IMR-90 (cell line): ENCODE measurements around the gene TGM6. TPM values are rescaled to one million over a fixed set of nuclear protein-coding genes. Genes with fewer than 3 reads are reported as not detected.

Experiments
- ATAC-seq: fragments of 200-7000 bp; cut with Tn5 transposase; 2 replicates; pipeline ENCODE4 v1.9.1; 2020; ENCODE audit warnings: low read depth, mild to moderate bottlenecking, moderate library complexity
- BruUV-seq: library from RNA; stranded (reverse); fragments of 400-500 nt; replicated peaks from 2 replicates; lab custom pipeline; 2021; lab: Mats Ljungman, UMichigan
- CTCF ChIA-PET: fragments of 300-600 bp; formaldehyde crosslinking; extraction: SDS; loops from one replicate; lab custom pipeline; 2021; ENCODE audit warnings: antibody characterized with exemption; lab: Yijun Ruan, JAX
- POLR2A ChIA-PET: fragments of 300-600 bp; sonication (Branson Sonifier 250); formaldehyde crosslinking; loops from one replicate; lab custom pipeline; 2022; ENCODE audit warnings: antibody characterized with exemption; ENCODE audit not compliant: unreplicated experiment; lab: Charles Lee
- DNase-seq: peaks from one replicate; pipeline ENCODE4 v3.0.0; 2013
- H2AFZ ChIP-seq: replicated peaks from 2 replicates; pipeline ENCODE3; 2013; ENCODE audit warnings: low read length, mild to moderate bottlenecking; ENCODE audit not compliant: poor library complexity
- H2AK5ac ChIP-seq: 2 replicates; pipeline ENCODE4 v1.6.1; 2013; ENCODE audit warnings: low read depth, low read length, inconsistent platforms
- H2AK9ac ChIP-seq: replicated peaks from 2 replicates; pipeline ENCODE3; 2013; ENCODE audit warnings: mild to moderate bottlenecking, low read depth, low read length, moderate library complexity; ENCODE audit not compliant: poor library complexity
- H2BK120ac ChIP-seq: 2 replicates; pipeline ENCODE4 v1.6.1; 2013; ENCODE audit warnings: low read depth, low read length, inconsistent platforms
- H2BK15ac ChIP-seq: 3 replicates; pipeline ENCODE4 v1.6.1; 2013; ENCODE audit warnings: low read depth, low read length, inconsistent platforms
- H2BK20ac ChIP-seq: 2 replicates; pipeline ENCODE4 v1.6.1; 2013; ENCODE audit warnings: low read depth, mild to moderate bottlenecking, inconsistent platforms, low read length, moderate library complexity
- H2BK5ac ChIP-seq: 2 replicates; pipeline ENCODE4 v1.6.1; 2013; ENCODE audit warnings: mild to moderate bottlenecking, low read depth, low read length, inconsistent platforms; ENCODE audit not compliant: poor library complexity, severe bottlenecking
- H3K14ac ChIP-seq: replicated peaks from 2 replicates; pipeline ENCODE4 v1.6.1; 2013; ENCODE audit warnings: low read depth, low read length, inconsistent platforms
- H3K18ac ChIP-seq: 2 replicates; pipeline ENCODE4 v1.6.1; 2013; ENCODE audit warnings: low read depth, low read length, control low read depth
- H3K23ac ChIP-seq: 2 replicates; pipeline ENCODE4 v1.6.1; 2013; ENCODE audit warnings: low read depth, low read length, inconsistent platforms
- H3K27ac ChIP-seq: 2 replicates; pipeline ENCODE4 v1.5.1; 2013; ENCODE audit warnings: mild to moderate bottlenecking, control low read depth, low read length; ENCODE audit not compliant: insufficient read depth
- H3K27me3 ChIP-seq: 2 replicates; pipeline ENCODE4 v1.6.1; 2013; ENCODE audit warnings: low read length; ENCODE audit not compliant: control insufficient read depth, insufficient read depth
- H3K36me3 ChIP-seq: 2 replicates; pipeline ENCODE4 v1.6.1; 2013; ENCODE audit warnings: low read length, mixed read lengths; ENCODE audit not compliant: control insufficient read depth, insufficient read depth
- H3K4ac ChIP-seq: 2 replicates; pipeline ENCODE4 v1.6.1; 2013; ENCODE audit warnings: low read depth, low read length, inconsistent platforms
- H3K4me1 ChIP-seq: 2 replicates; pipeline ENCODE4 v1.6.1; 2013; ENCODE audit warnings: low read length, mixed read lengths; ENCODE audit not compliant: control insufficient read depth, insufficient read depth
- H3K4me2 ChIP-seq: 2 replicates; pipeline ENCODE4 v1.6.1; 2013; ENCODE audit warnings: low read depth, mild to moderate bottlenecking, control low read depth, low read length, moderate library complexity
- H3K4me3 ChIP-seq: 2 replicates; pipeline ENCODE4 v1.5.1; 2013; ENCODE audit warnings: low read depth, mild to moderate bottlenecking, control low read depth, low read length, moderate library complexity; ENCODE audit not compliant: insufficient read depth
- H3K56ac ChIP-seq: 2 replicates; pipeline ENCODE4 v1.6.1; 2013; ENCODE audit warnings: low read length, inconsistent platforms; ENCODE audit not compliant: insufficient read depth; ENCODE audit errors: extremely low read depth
- H3K79me1 ChIP-seq, 2 experiments: 2 replicates each; pipeline ENCODE4 v1.6.1; 2013; ENCODE audit warnings: low read length in 2 of 2, inconsistent platforms in 1 of 2, low read depth in 1 of 2
- H3K9ac ChIP-seq: 2 replicates; pipeline ENCODE4 v1.6.1; 2013; ENCODE audit warnings: low read depth, low read length, control low read depth
- H3K9me1 ChIP-seq: 2 replicates; pipeline ENCODE4 v1.6.1; 2013; ENCODE audit warnings: low read length, inconsistent platforms; ENCODE audit not compliant: insufficient read depth
- H3K9me3 ChIP-seq: 2 replicates; pipeline ENCODE4 v1.6.1; 2013; ENCODE audit warnings: low read length; ENCODE audit not compliant: control insufficient read depth, insufficient read depth
- H4K20me1 ChIP-seq: 2 replicates; pipeline ENCODE4 v1.6.1; 2013; ENCODE audit warnings: low read length, inconsistent platforms; ENCODE audit not compliant: insufficient read depth
- H4K5ac ChIP-seq: 2 replicates; pipeline ENCODE4 v1.6.1; 2013; ENCODE audit warnings: mild to moderate bottlenecking, low read depth, low read length, control low read depth
- H4K8ac ChIP-seq, 2 experiments: 2 replicates each; pipeline ENCODE4 v1.6.1; 2013; ENCODE audit warnings: low read depth in 2 of 2, low read length in 2 of 2, control low read depth in 1 of 2, inconsistent platforms in 1 of 2
- H4K91ac ChIP-seq: 2 replicates; pipeline ENCODE4 v1.6.1; 2013; ENCODE audit warnings: low read depth, low read length, inconsistent platforms; ENCODE audit not compliant: insufficient read depth
- CEBPB ChIP-seq: IDR thresholded peaks from 2 replicates; pipeline ENCODE4 v1.6.1; 2012; ENCODE audit warnings: low read depth, low read length, improper control_type of control experiment
- CHD1 ChIP-seq: IDR thresholded peaks from 2 replicates; pipeline ENCODE4 v1.6.1; 2012; ENCODE audit warnings: low read depth, low read length, improper control_type of control experiment
- FOS ChIP-seq: fragments of 150-350 bp; IDR thresholded peaks from 2 replicates; pipeline ENCODE4 v1.6.1; 2016; ENCODE audit warnings: low read depth, low read length
- RCOR1 ChIP-seq: IDR thresholded peaks from 2 replicates; pipeline ENCODE4 v1.6.1; 2012; ENCODE audit warnings: mild to moderate bottlenecking, low read length, improper control_type of control experiment; ENCODE audit not compliant: insufficient replicate concordance
- RFX5 ChIP-seq: IDR thresholded peaks from 2 replicates; pipeline ENCODE4 v1.8.0; 2012; ENCODE audit warnings: low read depth, mild to moderate bottlenecking, low read length, moderate library complexity
- SMC3 ChIP-seq: fragments of 150-350 bp; IDR thresholded peaks from 2 replicates; pipeline ENCODE4 v1.6.1; 2016; ENCODE audit warnings: low read depth, mild to moderate bottlenecking, antibody characterized with exemption, low read length, moderate library complexity
- WGBS, 2 experiments: methylation state at CpG; one replicate each; pipeline versions ENCODE4 v1.1.5 to v1.1.7; 2013; ENCODE audit warnings: missing lambda C conversion rate in 2 of 2; ENCODE audit not compliant: insufficient read length in 1 of 2; ENCODE audit errors: extremely low coverage in 2 of 2; 5-methylcytosine and 5-hydroxymethylcytosine counted together
- dilution Hi-C: fragments of 300-500 bp; cut with HindIII; formaldehyde crosslinking; loops from one replicate; pipeline ENCODE4 v1.14.3; 2018; ENCODE audit warnings: low sequenced_read_pairs; ENCODE audit not compliant: unreplicated experiment
- in situ Hi-C: fragments of 300-500 bp; cut with MboI; formaldehyde crosslinking; loops from 3 replicates; pipeline ENCODE4 v1.14.3; 2019; ENCODE audit warnings: low sequenced_read_pairs, inconsistent platforms, mixed read lengths
- intact Hi-C: fragments of 100-400 bp; cut with micrococcal nuclease; formaldehyde crosslinking; loops from 2 replicates; pipeline ENCODE4 v1.10.0; 2022
- polyA plus RNA-seq, 3 experiments: library from polyadenylated mRNA; depleted of rRNA; stranded (reverse); fragments of >200 nt; gene quantifications; 2 replicates each; pipeline ENCODE4 v1.2.3, GENCODE V29; 2012; ENCODE audit warnings: low replicate concordance in 1 of 3
- total RNA-seq: library from RNA; depleted of rRNA; stranded (reverse); fragments of >200 nt; gene quantifications from 2 replicates; pipeline ENCODE4 v1.2.3, GENCODE V29; 2012
- TF ChIP-seq, protein P1 (sequence below): fragments of 150-350 bp; IDR thresholded peaks from 2 replicates; pipeline ENCODE4 v1.6.1; 2016; ENCODE audit warnings: low read depth, mild to moderate bottlenecking, low read length, moderate library complexity, borderline replicate concordance

The TGM6 gene
- total and polyA plus RNA-seq, 2 of the 4 experiments (the other 2 are of a cell fraction), result not detected

DNA sequence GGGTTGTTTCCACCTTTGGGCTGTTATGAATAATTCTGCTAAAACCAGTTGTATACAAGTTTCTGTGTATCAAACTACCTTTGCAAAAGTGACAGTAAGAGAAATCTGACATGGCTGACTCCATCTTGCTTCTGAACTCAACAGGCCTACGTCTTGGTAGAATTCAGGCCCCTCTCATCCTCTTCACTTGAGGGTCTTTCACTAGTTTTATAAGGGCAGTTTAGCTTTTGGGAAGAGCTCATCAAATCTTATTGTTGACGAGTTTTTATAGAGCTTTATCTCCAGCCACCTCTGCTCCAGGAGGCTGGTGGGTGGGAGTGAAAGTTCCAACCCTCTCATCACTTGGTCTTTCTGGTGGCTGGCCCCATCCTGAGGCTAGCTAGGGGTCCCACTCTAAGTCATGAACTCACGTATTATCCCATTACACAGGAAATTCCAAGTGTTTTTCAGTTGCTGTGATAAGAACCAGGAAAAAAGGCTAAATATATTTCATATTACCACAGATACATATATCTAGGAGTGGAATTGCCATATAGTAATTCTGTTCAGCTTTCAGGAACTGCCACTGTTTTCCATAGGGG is 78.3 kb downstream of the TGM6 start:
- BruUV-seq, result no TSS peak

More for the DNA sequence above, 78.3 kb downstream of the TGM6 start:
- dilution Hi-C loops (no loop called here), in situ Hi-C loops (loop anchor here (10.0 to 25.0 kb wide), 2 partner anchors 254 to 697 kb away; no protein-coding TSS in a partner anchor), intact Hi-C loops (loop anchor here (10.0 kb wide), 1 partner anchor 344 kb away; no protein-coding TSS in a partner anchor)
- Histone ChIP-seq H4K91ac (no peak overlapping the region), H3K4ac (no peak overlapping the region), H3K9me3 (no peaks in the 10 kb centered on the region), H3K79me1 (peaks cover 14 to 17% of the 10 kb centered on the region in 2 experiments), H2AFZ (no peak overlapping the region), H2AK9ac (no peak overlapping the region), H2BK5ac (no peak overlapping the region), H2AK5ac (no peak overlapping the region), H3K4me3 (no peak overlapping the region), H4K8ac (no peak overlapping the region), H3K4me2 (no peak overlapping the region), H2BK20ac (no peak overlapping the region), H3K9ac (no peak overlapping the region), H3K23ac (no peak overlapping the region), H3K14ac (no peak overlapping the region), H2BK15ac (no peak overlapping the region), H4K20me1 (peaks cover 2% of the 10 kb centered on the region), H2BK120ac (no peak overlapping the region), H3K27ac (no peak overlapping the region), H3K27me3 (no peaks in the 10 kb centered on the region), H3K18ac (no peak overlapping the region), H3K36me3 (peaks cover 34% of the 10 kb centered on the region), H3K56ac (no peak overlapping the region), H4K5ac (no peak overlapping the region), H3K9me1 (no peaks in the 10 kb centered on the region; the same call in 1 of the 2 replicates), H3K4me1 (no peaks in the 10 kb centered on the region)
- ATAC-seq, result no peak
- DNase-seq, result no peak
- TF ChIP-seq RFX5, result no peak
- TF ChIP-seq, protein P1, sequence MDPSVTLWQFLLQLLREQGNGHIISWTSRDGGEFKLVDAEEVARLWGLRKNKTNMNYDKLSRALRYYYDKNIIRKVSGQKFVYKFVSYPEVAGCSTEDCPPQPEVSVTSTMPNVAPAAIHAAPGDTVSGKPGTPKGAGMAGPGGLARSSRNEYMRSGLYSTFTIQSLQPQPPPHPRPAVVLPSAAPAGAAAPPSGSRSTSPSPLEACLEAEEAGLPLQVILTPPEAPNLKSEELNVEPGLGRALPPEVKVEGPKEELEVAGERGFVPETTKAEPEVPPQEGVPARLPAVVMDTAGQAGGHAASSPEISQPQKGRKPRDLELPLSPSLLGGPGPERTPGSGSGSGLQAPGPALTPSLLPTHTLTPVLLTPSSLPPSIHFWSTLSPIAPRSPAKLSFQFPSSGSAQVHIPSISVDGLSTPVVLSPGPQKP, result no peak
- no peak for TF ChIP-seq SMC3
- no peak for TF ChIP-seq RCOR1
- TF ChIP-seq CEBPB, result no peak
- TF ChIP-seq CHD1, result no peak
- TF ChIP-seq FOS, result no peak
- ChIA-PET CTCF (no interaction called here), POLR2A (no interaction called here)
- no CpG with 5 or more reads among the region's 3 CpGs for WGBS, 2 experiments
